Coronary artery (tissue), 2 donors: Measurements from ENCODE around the gene DESI2.

Experiments
- DNase-seq: peaks from one replicate; pipeline ENCODE4 v3.0.0-alpha.2; 2017; ENCODE audit warnings: low spot score
- H3K27ac ChIP-seq, 2 donors: fragments of 200-600 bp; sonication (generic); one replicate each; pipeline ENCODE4 v1.5.1; 2016 to 2019
- H3K4me3 ChIP-seq: fragments of 200-600 bp; sonication (generic); 2 replicates; pipeline ENCODE4 v1.5.1; 2016; ENCODE audit warnings: mild to moderate bottlenecking, moderate library complexity
- CTCF ChIP-seq: fragments of 200-600 bp; sonication (generic); IDR thresholded peaks from one replicate; pipeline ENCODE4 v1.5.1; 2019; ENCODE audit warnings: antibody characterized with exemption

The DESI2 gene

GRCh38 chr1:244626709-244627108 lies 26.2 kb upstream of the DESI2 start:
- TF ChIP-seq CTCF: no peak
- no peak overlapping the region for H3K27ac ChIP-seq
- no peak for DNase-seq

GRCh38 chr1:244628789-244629188 lies 24.1 kb upstream of the DESI2 start:
- no peak for TF ChIP-seq CTCF
- DNase-seq: no peak
- H3K27ac ChIP-seq: no peak overlapping the region

More at GRCh38 chr1:244626709-244627108, 26.2 kb upstream of the DESI2 start:
- no peak overlapping the region for H3K4me3 ChIP-seq

GRCh38 chr1:244633140-244633539 lies 19.8 kb upstream of the DESI2 start:
- Histone ChIP-seq H3K27ac (no peak overlapping the region), H3K4me3 (no peak overlapping the region)
- DNase-seq: no peak
- no peak for TF ChIP-seq CTCF

More at GRCh38 chr1:244628789-244629188, 24.1 kb upstream of the DESI2 start:
- H3K4me3 ChIP-seq: no peak overlapping the region

GRCh38 chr1:244634546-244634945 lies 18.4 kb upstream of the DESI2 start:
- DNase-seq: no peak
- no peak overlapping the region for H3K27ac ChIP-seq
- TF ChIP-seq CTCF: no peak
- H3K4me3 ChIP-seq: no peak overlapping the region

DNA sequence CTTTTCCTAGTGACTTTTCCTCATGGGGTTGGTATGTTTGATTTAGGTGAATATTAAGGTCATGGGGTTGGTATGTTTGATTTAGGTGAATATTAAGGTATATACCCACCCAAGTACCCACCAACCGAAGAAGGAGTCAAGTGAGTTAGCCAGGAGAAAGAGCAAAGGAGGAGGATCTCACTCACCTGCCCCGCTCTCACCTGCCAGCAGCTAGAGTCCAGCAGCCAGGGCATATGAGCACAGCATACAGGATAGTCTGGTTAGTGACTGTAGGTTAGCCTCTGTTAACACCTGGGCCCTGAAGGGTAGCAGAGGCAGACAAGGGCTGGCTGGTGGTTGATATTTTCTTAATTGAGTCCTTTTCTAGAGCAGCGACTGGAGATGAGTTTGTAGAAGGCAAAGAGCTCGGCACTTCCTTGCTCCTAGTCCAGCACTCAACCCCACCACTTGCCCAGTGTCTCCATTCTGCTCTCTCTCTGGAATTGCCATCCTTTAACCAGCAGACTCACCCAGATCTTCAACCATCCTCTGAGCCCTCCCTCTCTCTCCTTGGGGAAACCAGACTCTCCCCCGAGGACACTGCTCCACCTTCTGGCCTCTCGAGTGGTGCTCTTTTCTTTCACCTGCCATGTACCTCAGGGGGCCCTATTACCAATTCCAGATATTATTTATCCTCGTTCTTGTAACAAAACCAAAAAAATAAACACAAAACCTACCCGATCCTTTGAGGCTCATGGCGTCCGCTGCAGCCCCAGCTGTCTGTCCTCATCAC lies 16.3 kb upstream of the DESI2 start:
- DNase-seq: no peak
- H3K4me3 ChIP-seq: no peak overlapping the region
- no peak for TF ChIP-seq CTCF

DNA sequence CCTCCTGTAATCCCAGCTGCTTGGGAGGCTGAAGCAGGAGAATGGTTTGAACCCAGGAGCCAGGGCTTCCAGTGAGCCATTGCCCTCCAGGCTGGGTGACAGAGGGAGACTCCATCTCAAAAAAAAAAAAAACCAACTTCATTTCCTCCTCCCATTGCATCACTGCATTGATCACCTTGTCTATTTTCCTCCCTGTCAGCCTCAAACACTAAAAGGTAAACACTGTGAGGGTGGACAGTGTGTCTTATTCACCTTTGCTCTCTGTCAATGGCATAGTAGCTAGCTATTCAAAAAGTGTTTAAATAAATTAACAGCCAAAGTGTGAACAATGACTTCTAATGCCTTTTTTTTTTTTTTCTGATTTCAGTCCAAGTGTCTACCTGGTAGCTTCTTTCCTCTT lies 13.4 kb upstream of the DESI2 start:
- TF ChIP-seq CTCF: no peak
- no peak for DNase-seq
- Histone ChIP-seq H3K27ac (no peak overlapping the region), H3K4me3 (no peak overlapping the region)

More for the DNA sequence above, 16.3 kb upstream of the DESI2 start:
- no peak overlapping the region for H3K27ac ChIP-seq

DNA sequence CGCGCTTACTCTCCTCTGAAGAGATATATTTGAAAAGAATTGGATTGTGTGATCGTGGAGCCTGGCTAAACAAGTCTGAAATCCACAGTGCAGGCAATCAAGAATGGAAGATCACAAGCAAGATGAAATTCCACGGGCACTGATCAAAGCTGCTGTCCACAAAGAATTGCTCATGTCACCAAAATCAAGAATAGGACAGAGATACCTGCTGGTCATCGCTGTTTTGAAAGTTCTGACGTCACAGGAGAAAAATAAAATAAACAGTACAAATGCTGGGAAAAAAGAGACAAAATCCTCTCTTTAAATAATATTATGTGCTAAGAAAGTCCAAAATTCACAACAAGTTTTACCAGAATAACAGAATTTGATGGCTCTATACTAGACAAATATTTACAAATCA lies 12.0 kb upstream of the DESI2 start:
- no peak for TF ChIP-seq CTCF
- Histone ChIP-seq H3K4me3 (no peak overlapping the region), H3K27ac (no peak overlapping the region)
- DNase-seq: no peak
